ENCODE measurements around the gene RNF8.

- TF ChIP-seq CTCF (IDR thresholded peaks at IDR 0.05) (no peak), POLR2A (IDR thresholded peaks at IDR 0.05) (no peak)
Observed at GRCh38 chr6:37320646-37321045, 33.1 kb upstream of the RNF8 start.

All from heart left ventricle (tissue), 13 donors.